ENCODE measurements around the gene PPIL6.
A peak's percentile ranks its signal among the peaks of the same experiment; 100 is the strongest.

PPIL6 gene

DNA sequence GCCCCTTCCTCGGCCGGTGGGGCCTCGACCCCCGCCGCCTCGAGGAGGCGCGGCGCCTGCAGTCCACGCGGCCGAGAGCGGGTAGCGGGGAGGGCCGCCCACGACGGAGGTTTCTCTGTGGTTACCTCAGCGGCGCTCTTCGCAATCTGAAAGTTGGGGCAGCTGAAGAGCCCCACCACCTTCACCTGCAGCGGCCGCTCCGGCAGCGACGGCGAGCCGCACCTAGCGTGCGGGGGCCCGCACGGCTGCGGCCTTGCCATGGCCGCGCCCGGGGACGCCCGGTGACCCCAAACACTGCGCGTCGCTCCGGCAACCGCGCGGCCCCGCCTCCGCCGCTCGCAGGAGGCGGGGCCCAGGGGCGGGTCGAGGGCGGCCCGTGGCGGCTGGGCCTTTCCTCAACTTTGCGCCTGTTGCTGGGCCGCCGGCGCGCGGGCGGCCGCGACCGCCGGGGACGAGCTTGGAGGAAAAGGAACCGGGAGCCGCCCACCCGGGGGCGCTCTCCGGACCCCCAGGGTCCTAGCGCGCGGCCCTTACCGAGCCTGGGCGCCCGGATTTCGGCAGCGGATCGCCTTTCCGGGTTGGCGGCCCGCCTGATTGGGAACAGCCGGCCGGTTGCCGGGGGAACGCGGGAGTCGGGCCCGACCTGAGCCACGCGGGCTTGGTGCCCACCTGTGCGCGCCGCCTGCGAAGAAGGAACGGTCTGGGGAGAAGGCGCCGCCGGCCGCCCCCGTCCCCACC lies at the start of gene PPIL6, which contains the start of gene SMPD2:
TSS of gene PPIL6 (minus strand) at position 298 of the 738 bp plus-strand sequence. CDS start at position 260, 38 bp downstream.
TSS of gene SMPD2 (plus strand) at position 394 of the 738 bp plus-strand sequence. CDS start 398 bp downstream, outside the sequence.
- peak; percentile 85 for ATAC-seq
- TF ChIP-seq SNAI2 (CRISPR knock-in tag; IDR thresholded peaks at IDR 0.05) (peak; percentile 33; the same call in 1 of the 2 replicates), CSDC2 (CRISPR knock-in tag; IDR thresholded peaks at IDR 0.05) (peak; percentile 97), GLIS3 (CRISPR knock-in tag; IDR thresholded peaks at IDR 0.05) (peak; percentile 5; the same call in 1 of the 2 replicates), RARB (CRISPR knock-in tag; IDR thresholded peaks at IDR 0.05) (no peak)

DNA sequence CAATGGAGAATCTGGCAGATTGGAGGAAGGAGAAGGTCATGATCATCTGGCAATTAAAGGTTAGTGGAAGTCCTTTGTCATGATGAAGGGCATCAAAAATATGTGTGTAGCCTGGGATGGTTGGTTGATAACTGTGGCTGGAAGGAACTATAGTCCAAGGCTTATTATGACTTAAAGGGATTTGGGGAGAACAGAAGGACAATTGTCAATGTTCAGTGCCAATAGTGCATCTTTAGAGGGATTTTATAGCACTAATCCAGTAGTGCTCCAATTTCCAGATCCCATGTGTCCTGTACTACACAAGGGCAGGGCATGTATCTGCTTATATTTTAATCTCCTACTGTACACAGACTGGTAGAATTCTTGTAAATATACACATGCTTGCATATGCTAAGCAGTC lies 47.6 kb upstream of the PPIL6 start:
- TF ChIP-seq OSR1 (CRISPR knock-in tag; IDR thresholded peaks at IDR 0.05) (no peak), ESRRG (CRISPR knock-in tag; IDR thresholded peaks at IDR 0.05) (no peak), TOX (CRISPR knock-in tag; IDR thresholded peaks at IDR 0.05; ENCODE audit: borderline replicate concordance) (no peak), PPARA (CRISPR knock-in tag; IDR thresholded peaks at IDR 0.05; ENCODE audit: borderline replicate concordance) (no peak), ZFP3 (CRISPR knock-in tag; IDR thresholded peaks at IDR 0.05) (no peak), BACH2 (CRISPR knock-in tag; IDR thresholded peaks at IDR 0.05; ENCODE audit: borderline replicate concordance) (no peak), ZFP30 (CRISPR knock-in tag; IDR thresholded peaks at IDR 0.05) (no peak)
- TF ChIP-seq, protein P1, sequence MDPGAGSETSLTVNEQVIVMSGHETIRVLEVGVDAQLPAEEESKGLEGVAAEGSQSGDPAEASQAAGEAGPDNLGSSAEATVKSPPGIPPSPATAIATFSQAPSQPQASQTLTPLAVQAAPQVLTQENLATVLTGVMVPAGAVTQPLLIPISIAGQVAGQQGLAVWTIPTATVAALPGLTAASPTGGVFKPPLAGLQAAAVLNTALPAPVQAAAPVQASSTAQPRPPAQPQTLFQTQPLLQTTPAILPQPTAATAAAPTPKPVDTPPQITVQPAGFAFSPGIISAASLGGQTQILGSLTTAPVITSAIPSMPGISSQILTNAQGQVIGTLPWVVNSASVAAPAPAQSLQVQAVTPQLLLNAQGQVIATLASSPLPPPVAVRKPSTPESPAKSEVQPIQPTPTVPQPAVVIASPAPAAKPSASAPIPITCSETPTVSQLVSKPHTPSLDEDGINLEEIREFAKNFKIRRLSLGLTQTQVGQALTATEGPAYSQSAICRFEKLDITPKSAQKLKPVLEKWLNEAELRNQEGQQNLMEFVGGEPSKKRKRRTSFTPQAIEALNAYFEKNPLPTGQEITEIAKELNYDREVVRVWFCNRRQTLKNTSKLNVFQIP (CRISPR knock-in tag; IDR thresholded peaks at IDR 0.05; ENCODE audit: borderline replicate concordance, low read depth): no peak
- no peak for ATAC-seq

DNA sequence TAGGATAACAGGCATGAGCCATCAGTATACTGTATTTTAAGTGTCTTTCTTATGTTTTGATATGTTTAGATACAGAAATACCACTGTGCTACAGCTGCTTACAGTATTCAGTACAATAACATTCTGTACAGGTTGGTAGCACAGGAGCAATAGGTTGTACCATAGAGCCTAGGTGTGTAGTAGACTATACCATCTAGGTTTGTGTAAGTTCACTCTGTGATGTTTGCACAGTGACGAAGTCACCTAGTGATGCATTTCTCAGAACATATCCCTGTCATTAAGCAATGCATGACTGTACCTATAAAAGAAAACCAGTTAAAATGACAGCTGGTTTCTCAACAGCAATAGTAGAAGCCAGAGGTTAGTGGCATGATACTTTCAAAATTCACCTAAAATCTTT lies 45.6 kb upstream of the PPIL6 start:
- TF ChIP-seq SNAI2 (CRISPR knock-in tag; IDR thresholded peaks at IDR 0.05): no peak
- TF ChIP-seq, protein P2, sequence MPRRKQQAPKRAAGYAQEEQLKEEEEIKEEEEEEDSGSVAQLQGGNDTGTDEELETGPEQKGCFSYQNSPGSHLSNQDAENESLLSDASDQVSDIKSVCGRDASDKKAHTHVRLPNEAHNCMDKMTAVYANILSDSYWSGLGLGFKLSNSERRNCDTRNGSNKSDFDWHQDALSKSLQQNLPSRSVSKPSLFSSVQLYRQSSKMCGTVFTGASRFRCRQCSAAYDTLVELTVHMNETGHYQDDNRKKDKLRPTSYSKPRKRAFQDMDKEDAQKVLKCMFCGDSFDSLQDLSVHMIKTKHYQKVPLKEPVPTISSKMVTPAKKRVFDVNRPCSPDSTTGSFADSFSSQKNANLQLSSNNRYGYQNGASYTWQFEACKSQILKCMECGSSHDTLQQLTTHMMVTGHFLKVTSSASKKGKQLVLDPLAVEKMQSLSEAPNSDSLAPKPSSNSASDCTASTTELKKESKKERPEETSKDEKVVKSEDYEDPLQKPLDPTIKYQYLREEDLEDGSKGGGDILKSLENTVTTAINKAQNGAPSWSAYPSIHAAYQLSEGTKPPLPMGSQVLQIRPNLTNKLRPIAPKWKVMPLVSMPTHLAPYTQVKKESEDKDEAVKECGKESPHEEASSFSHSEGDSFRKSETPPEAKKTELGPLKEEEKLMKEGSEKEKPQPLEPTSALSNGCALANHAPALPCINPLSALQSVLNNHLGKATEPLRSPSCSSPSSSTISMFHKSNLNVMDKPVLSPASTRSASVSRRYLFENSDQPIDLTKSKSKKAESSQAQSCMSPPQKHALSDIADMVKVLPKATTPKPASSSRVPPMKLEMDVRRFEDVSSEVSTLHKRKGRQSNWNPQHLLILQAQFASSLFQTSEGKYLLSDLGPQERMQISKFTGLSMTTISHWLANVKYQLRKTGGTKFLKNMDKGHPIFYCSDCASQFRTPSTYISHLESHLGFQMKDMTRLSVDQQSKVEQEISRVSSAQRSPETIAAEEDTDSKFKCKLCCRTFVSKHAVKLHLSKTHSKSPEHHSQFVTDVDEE (CRISPR knock-in tag; IDR thresholded peaks at IDR 0.05): no peak
- TF ChIP-seq, protein P1 (CRISPR knock-in tag; IDR thresholded peaks at IDR 0.05; ENCODE audit: borderline replicate concordance, low read depth): no peak
- TF ChIP-seq CSDC2 (CRISPR knock-in tag; IDR thresholded peaks at IDR 0.05): no peak
- no peak for TF ChIP-seq ZFP30 (CRISPR knock-in tag; IDR thresholded peaks at IDR 0.05)
- TF ChIP-seq ZNF70 (CRISPR knock-in tag; IDR thresholded peaks at IDR 0.05): no peak
- TF ChIP-seq TCF4 (CRISPR knock-in tag; IDR thresholded peaks at IDR 0.05; ENCODE audit: borderline replicate concordance): no peak
- TF ChIP-seq ARNTL (CRISPR knock-in tag; IDR thresholded peaks at IDR 0.05; ENCODE audit: borderline replicate concordance, low read depth): no peak
- TF ChIP-seq ISL1 (CRISPR knock-in tag; IDR thresholded peaks at IDR 0.05): no peak
- no peak for TF ChIP-seq ESRRG (CRISPR knock-in tag; IDR thresholded peaks at IDR 0.05)
- TF ChIP-seq RARB (CRISPR knock-in tag; IDR thresholded peaks at IDR 0.05): no peak
- no peak for TF ChIP-seq ZNF565 (CRISPR knock-in tag; conservative IDR thresholded peaks at IDR 0.05; ENCODE audit: low read depth)
- no peak for TF ChIP-seq ZNF8 (CRISPR knock-in tag; IDR thresholded peaks at IDR 0.05)
- ATAC-seq: no peak

DNA sequence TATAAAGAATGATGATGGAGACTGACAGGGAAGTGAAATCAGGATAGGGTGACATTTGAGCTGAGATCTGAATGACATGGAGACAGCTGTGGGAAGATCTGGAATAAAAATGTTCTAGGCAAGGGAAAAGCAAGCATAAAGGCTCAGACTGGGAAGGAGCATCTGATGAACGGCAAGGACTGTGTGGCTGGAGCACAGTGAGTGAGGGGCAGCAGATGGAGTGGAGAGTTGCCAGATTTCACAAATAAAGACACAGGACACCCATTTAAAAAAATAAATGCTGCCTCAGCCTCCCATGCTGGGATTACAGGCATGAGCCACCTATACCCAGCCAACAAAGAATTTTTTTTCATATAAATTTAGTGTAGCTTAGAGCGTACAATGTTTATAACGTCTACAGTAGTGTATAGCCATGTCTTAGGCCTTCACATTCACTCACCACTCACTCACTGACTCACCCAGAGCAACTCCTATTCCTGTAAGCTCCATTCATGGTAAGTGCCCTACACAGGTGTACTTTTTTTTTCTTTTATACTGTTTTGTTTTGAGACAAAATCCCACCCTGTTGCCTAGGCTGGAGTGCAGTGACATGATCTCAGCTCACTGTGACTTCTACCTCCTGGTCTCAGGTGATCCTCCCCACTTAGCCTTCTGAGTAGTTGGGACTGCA lies 45.0 kb upstream of the PPIL6 start:
- TF ChIP-seq RARB (CRISPR knock-in tag; IDR thresholded peaks at IDR 0.05) (no peak), ZC3H10 (CRISPR knock-in tag; IDR thresholded peaks at IDR 0.05) (no peak), PPARA (CRISPR knock-in tag; IDR thresholded peaks at IDR 0.05; ENCODE audit: borderline replicate concordance) (no peak), BACH2 (CRISPR knock-in tag; IDR thresholded peaks at IDR 0.05; ENCODE audit: borderline replicate concordance) (no peak), ESRRG (CRISPR knock-in tag; IDR thresholded peaks at IDR 0.05) (no peak), SNAI2 (CRISPR knock-in tag; IDR thresholded peaks at IDR 0.05) (no peak), CSDC2 (CRISPR knock-in tag; IDR thresholded peaks at IDR 0.05) (no peak), ZNF8 (CRISPR knock-in tag; IDR thresholded peaks at IDR 0.05) (no peak), OSR1 (CRISPR knock-in tag; IDR thresholded peaks at IDR 0.05) (no peak)
- TF ChIP-seq, protein P2 (CRISPR knock-in tag; IDR thresholded peaks at IDR 0.05): no peak
- TF ChIP-seq, protein P3, sequence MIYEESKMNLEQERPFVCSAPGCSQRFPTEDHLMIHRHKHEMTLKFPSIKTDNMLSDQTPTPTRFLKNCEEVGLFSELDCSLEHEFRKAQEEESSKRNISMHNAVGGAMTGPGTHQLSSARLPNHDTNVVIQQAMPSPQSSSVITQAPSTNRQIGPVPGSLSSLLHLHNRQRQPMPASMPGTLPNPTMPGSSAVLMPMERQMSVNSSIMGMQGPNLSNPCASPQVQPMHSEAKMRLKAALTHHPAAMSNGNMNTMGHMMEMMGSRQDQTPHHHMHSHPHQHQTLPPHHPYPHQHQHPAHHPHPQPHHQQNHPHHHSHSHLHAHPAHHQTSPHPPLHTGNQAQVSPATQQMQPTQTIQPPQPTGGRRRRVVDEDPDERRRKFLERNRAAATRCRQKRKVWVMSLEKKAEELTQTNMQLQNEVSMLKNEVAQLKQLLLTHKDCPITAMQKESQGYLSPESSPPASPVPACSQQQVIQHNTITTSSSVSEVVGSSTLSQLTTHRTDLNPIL (CRISPR knock-in tag; IDR thresholded peaks at IDR 0.05; ENCODE audit: low read depth): no peak
- no peak for ATAC-seq
